GM06990 (cell line): ENCODE results near the gene GRIA3.

Experiments used
- DNase-seq: peaks from one replicate; pipeline ENCODE4 v3.0.0-alpha.2; 2011; ENCODE audit not compliant: insufficient read length; ENCODE audit errors: extremely low read depth
- H3K27me3 ChIP-seq: replicated peaks from 2 replicates; pipeline ENCODE4 v1.6.0; 2011; ENCODE audit warnings: low read length; ENCODE audit not compliant: control insufficient read depth, insufficient read depth
- H3K36me3 ChIP-seq: 2 replicates; pipeline ENCODE4 v1.5.1; 2011; ENCODE audit warnings: low read length; ENCODE audit not compliant: control insufficient read depth, insufficient read depth
- H3K4me3 ChIP-seq: replicated peaks from 2 replicates; pipeline ENCODE4 v1.5.1; 2011; ENCODE audit warnings: low read depth, mild to moderate bottlenecking, control low read depth, low read length
- CTCF ChIP-seq: IDR thresholded peaks from 2 replicates; pipeline ENCODE4 v1.5.1; 2011; ENCODE audit warnings: low read length, control low read depth, mild to moderate bottlenecking, inconsistent platforms; ENCODE audit not compliant: insufficient read depth, poor library complexity, severe bottlenecking

The GRIA3 gene

DNA sequence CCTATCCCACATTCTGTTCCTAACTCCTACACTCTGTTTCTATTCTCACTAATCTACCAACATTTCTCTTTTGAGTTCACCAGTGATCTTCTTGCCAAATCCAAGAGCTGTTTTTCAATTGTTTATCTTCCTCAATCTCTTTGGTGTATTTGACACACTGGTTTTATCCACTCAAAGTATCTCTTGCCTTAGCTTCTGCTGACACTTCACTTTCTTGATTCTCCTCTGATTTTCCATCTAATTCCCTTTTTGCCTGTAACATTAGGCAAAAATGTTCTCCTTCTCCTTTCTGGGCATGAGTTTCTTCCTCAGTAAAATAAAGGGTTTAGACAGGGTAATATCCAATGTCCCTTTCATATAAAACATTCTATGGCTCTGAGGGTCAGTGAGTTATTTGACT is 26.2 kb downstream of the GRIA3 start:
- no peak for TF ChIP-seq CTCF
- Histone ChIP-seq H3K36me3 (no peaks in the 10 kb centered on the region), H3K27me3 (no peaks in the 10 kb centered on the region), H3K4me3 (no peak overlapping the region)
- no peak for DNase-seq

- DNase-seq, result no peak
- H3K4me3 ChIP-seq, result no peak overlapping the region
- no peaks in the 10 kb centered on the region for H3K36me3 ChIP-seq
- H3K27me3 ChIP-seq, result no peaks in the 10 kb centered on the region; the same call in 1 of the 2 replicates
- TF ChIP-seq CTCF, result no peak
These were observed 31.5 kb downstream of the GRIA3 start for GRCh38 chrX:123215397-123216089.

DNA sequence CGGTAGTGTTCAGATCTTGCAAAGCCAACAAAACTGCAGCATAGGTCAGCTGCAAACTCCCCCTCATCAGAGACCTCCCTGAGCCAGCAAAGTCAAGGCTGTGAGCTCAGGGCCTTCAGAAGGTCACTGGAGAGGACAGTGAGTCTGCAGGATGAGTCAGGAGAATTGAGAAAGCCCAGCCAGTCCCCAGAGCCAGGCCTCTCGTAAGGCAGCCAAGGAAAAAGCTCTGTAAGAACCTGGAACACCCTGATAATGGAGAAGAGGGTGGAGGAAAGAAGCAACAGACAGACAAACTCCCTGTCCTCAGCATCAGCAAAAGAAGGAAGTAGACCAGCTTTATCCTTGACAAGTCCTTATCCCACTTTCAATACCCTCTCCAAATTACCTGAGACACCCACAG is 33.0 kb downstream of the GRIA3 start:
- Histone ChIP-seq H3K27me3 (no peaks in the 10 kb centered on the region; the same call in 1 of the 2 replicates), H3K36me3 (no peaks in the 10 kb centered on the region), H3K4me3 (no peak overlapping the region)
- TF ChIP-seq CTCF, result no peak
- DNase-seq, result no peak

DNA sequence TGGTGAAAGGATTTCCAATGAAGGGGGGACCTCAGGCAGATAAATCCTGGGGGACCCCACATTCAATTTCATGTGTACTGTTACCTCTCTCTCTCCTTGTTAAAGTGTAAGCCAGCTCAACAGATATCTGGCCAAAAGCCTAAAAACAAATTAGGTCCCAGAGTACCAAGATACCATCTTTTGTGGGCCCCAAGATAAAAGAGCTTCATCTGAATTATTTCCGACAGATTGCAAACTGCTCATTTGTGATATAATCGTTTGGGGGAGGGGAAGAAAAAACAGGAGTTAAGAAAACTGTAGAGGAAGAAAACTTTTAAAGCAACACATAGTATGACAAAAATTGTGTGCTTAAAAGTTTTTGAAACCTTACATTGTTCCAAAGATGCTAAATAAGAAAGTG is 33.6 kb downstream of the GRIA3 start:
- H3K27me3 ChIP-seq, result no peaks in the 10 kb centered on the region; the same call in 1 of the 2 replicates
- no peak for TF ChIP-seq CTCF
- no peak overlapping the region for H3K4me3 ChIP-seq
- no peaks in the 10 kb centered on the region for H3K36me3 ChIP-seq
- no peak for DNase-seq

DNA sequence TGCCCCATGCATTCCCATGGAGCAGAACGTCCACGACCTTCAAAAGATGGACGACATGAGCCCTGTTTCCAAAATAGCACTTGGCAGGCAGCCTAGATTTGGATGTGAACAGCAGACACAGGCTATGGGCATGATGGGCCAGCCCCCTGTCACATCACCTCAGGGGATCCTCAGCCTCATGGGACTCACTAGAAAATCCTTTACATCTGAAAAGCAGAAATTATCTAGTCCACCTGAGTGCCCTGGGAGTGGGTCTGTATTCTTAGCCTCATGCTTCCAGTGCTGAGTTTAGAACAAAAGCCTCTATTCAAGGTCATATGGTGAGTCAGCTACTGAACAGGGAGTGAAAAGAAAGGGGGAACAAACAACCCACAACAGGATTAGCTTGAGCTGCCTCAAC is 35.8 kb downstream of the GRIA3 start:
- no peak for DNase-seq
- no peak for TF ChIP-seq CTCF
- no peaks in the 10 kb centered on the region; the same call in 1 of the 2 replicates for H3K27me3 ChIP-seq
- no peaks in the 10 kb centered on the region for H3K36me3 ChIP-seq
- H3K4me3 ChIP-seq, result no peak overlapping the region

- TF ChIP-seq CTCF, result no peak
- Histone ChIP-seq H3K36me3 (no peaks in the 10 kb centered on the region), H3K4me3 (no peak overlapping the region), H3K27me3 (no peaks in the 10 kb centered on the region)
- no peak for DNase-seq
These were observed 38.8 kb downstream of the GRIA3 start for GRCh38 chrX:123222920-123223319.
